ENCODE results near the gene EID2B.

Gene EID2B

DNA sequence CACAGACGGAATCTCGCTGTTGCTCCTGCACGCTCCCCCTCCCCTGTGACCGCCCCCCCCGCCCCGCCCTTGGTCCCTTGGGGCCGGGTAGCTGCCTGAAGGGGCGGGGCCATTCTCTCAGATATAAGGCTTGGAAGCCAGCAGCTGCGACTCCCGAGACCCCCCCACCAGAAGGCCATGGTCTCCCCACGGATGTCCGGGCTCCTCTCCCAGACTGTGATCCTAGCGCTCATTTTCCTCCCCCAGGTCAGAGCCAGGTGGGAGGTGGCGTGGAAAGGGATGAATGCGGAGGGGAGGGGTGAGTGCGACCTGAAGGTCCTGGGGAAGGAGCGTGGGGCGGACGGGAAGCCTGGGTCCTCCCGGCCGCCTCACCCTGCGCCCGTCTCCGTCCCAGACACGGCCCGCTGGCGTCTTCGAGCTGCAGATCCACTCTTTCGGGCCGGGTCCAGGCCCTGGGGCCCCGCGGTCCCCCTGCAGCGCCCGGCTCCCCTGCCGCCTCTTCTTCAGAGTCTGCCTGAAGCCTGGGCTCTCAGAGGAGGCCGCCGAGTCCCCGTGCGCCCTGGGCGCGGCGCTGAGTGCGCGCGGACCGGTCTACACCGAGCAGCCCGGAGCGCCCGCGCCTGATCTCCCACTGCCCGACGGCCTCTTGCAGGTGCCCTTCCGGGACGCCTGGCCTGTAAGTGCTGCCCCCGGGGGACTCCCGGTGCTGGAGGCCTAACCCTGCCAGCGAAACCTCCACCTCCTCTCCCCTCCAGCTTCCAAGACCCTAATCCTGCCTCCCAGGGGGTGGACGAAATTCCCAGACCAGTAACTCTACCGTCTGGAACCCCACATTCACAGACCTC lies 33.6 kb downstream of the EID2B start, which contains the start of gene DLL3:
Gene DLL3, plus strand, starts transcription at position 150 of the 845 bp plus-strand sequence. Its CDS starts 28 bp downstream, at position 178.
- no peak for DNase-seq (ENCODE audit: low spot score)

- DNase-seq (ENCODE audit: low spot score), result no peak
Measured at GRCh38 chr19:39497996-39498797, 34.5 kb downstream of the EID2B start.

GRCh38 chr19:39497701-39497995 lies 35.0 kb downstream of the EID2B start:
- DNase-seq (ENCODE audit: low spot score), result no peak

- DNase-seq (ENCODE audit: low spot score), result no peak
Measured at GRCh38 chr19:39496063-39496462, 36.6 kb downstream of the EID2B start.

DNA sequence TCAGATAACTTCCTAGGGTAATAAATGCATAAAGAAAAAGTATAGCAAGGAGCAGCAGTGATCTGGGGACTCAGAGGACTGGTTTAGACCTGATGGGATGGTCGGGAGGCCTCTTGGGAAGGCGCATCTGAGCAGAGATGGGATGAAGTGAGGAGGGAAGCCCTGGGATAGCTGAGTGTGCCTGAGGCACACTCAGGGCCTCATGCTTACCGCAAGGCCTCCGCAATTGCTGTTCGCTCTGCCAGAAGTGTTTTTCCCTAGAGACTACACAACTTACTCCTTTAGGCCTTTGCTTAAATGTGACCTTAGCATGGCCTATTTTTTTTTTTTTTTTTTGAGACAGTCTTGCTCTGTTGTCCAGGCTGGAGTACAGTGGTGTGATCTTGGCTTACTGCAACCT lies 38.0 kb downstream of the EID2B start:
- no peak for DNase-seq (ENCODE audit: low spot score)

GRCh38 chr19:39492788-39493187 lies 39.9 kb downstream of the EID2B start:
- no peak for DNase-seq (ENCODE audit: low spot score)

- DNase-seq (ENCODE audit: low spot score), result no peak
Measured at GRCh38 chr19:39492225-39492624, 40.4 kb downstream of the EID2B start.

GRCh38 chr19:39489756-39490155 lies 42.9 kb downstream of the EID2B start:
- DNase-seq (ENCODE audit: low spot score), result no peak

GRCh38 chr19:39483141-39483540 lies 49.5 kb downstream of the EID2B start:
- no peak for DNase-seq (ENCODE audit: low spot score)

- DNase-seq (ENCODE audit: low spot score), result no peak
Measured at GRCh38 chr19:39481676-39482075, 51.0 kb downstream of the EID2B start.

DNA sequence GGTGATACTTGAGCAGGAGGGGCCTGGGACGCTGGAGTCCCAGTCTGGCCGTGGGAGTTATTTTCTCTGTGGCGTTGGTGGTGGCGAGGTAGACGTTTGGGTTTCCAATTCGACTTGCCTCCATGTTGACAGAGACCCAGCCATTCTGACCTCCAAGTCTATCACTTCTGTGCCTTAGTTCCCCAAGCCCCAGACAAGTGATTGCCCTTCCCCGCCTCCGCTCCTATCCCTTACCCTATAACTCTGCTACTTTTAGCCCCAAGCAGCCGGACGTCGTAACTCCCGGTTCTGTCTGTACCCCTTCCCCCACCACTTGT lies 51.5 kb downstream of the EID2B start:
- DNase-seq (ENCODE audit: low spot score), result no peak
